ENCODE data around the gene RIBC2.

DNA sequence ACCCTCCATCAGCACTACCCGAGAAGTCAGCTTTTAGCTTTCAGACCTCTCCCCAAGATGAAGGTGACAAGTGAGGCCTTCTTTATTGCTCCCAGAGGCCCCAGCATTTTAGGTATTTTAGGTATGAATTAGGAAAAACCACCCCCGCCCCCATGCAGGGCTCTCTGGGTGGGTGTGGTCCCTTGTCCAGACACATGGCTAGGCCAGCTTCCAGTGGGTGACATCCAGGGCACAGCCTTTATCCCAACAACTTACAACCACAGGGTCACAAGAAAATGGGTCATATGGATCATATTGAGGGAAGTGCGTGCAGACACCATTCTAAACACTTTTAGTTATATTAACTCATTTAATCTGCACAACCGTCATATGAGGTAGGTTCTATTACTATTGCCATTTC is 42.1 kb downstream of the RIBC2 start:
- TF ChIP-seq, protein P1, sequence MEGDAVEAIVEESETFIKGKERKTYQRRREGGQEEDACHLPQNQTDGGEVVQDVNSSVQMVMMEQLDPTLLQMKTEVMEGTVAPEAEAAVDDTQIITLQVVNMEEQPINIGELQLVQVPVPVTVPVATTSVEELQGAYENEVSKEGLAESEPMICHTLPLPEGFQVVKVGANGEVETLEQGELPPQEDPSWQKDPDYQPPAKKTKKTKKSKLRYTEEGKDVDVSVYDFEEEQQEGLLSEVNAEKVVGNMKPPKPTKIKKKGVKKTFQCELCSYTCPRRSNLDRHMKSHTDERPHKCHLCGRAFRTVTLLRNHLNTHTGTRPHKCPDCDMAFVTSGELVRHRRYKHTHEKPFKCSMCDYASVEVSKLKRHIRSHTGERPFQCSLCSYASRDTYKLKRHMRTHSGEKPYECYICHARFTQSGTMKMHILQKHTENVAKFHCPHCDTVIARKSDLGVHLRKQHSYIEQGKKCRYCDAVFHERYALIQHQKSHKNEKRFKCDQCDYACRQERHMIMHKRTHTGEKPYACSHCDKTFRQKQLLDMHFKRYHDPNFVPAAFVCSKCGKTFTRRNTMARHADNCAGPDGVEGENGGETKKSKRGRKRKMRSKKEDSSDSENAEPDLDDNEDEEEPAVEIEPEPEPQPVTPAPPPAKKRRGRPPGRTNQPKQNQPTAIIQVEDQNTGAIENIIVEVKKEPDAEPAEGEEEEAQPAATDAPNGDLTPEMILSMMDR (optimal IDR thresholded peaks at IDR 0.05 in 1 of 3, IDR thresholded peaks at IDR 0.05 in 1 of 3, conservative IDR thresholded peaks at IDR 0.05 in 1 of 3; ENCODE audit: extremely low read depth in 1 of 3, insufficient read depth in 2 of 3, low read length in 3 of 3), result no peak
- no peak for TF ChIP-seq EZH2 (IDR thresholded peaks at IDR 0.05; ENCODE audit: low read length)

All from keratinocyte (primary cell).